Loucy (cell line): ENCODE measurements around the gene CCDC201.

Experiments used
- CTCF ChIP-seq: fragments of 200-600 bp; sonication (generic); conservative IDR thresholded peaks from 2 replicates; pipeline ENCODE4 v1.5.1; 2014; ENCODE audit warnings: mild to moderate bottlenecking, antibody characterized with exemption, low read length
- EZH2phosphoT487 ChIP-seq: fragments of 200-600 bp; IDR thresholded peaks from 2 replicates; pipeline ENCODE4 v1.6.1; 2018; ENCODE audit warnings: antibody characterized with exemption, mild to moderate bottlenecking, moderate library complexity, borderline replicate concordance

DNA sequence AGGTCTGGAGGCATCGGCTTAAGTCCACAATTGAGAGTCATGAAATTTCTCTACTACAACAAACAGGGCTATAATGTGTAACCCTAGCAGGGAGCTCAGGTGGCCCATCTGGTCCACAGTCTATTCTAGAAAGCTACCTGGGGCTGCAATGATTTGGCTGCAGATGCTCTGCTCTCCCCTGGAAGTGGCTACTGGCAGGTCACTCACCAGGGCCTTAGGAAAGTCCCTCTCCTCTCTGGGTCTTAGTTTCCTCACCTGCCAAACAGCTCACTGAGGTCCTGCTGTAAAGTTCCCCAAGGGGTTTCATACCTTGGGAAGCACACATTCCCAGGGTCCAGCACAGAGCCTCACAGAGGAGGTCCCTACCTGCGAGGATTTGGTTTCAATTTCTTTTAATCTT lies 45.7 kb upstream of the CCDC201 start:
- TF ChIP-seq CTCF (no peak), EZH2phosphoT487 (no peak)
